T47D (cell line): ENCODE data around the gene NPPC.
A peak's percentile ranks its signal among the peaks of the same experiment; 100 is the strongest.
"Not testable (repeated sequence)": the region's sequence is repeated elsewhere in the genome, so short reads cannot be mapped to it uniquely, and the experiment has no call there.

Experiments used
- DNase-seq, 2 experiments: peaks; one replicate each; pipeline versions ENCODE4 v3.0.0 to v3.0.0-alpha.2; 2011 to 2012; ENCODE audit warnings: low read depth in 1 of 2, low spot score in 1 of 2
- JUND ChIP-seq: IDR thresholded peaks from 2 replicates; pipeline ENCODE4 v1.6.1; 2012; ENCODE audit warnings: low read depth
- in situ Hi-C: cut with HindIII; loops from 2 replicates; pipeline ENCODE4 v1.10.0; 2016; ENCODE audit warnings: low sequenced_read_pairs, low pct_unique_long_range_greater_than_20kb

NPPC gene

DNA sequence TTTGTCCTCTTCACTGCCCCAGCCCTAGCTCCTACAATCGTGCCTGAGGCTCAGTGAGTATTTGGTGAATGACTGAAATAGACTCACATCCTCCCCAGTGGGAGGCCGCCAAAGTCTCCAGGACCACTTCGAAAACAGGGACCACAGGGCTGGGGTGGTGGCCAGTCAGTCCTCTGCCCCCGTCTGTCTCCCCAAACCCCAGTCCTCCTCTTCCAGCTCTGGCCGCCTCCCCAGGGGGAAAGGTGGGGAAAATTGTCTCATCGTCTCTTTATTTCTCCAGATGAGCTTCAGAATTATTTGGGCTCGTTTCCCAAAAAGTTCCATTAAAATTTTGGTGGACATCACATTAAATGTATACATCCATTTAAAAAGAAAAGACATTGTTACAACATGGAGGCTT is 43.5 kb downstream of the NPPC start:
- in situ Hi-C loops = no loop called here
- DNase-seq = no peak
- TF ChIP-seq JUND = no peak

DNA sequence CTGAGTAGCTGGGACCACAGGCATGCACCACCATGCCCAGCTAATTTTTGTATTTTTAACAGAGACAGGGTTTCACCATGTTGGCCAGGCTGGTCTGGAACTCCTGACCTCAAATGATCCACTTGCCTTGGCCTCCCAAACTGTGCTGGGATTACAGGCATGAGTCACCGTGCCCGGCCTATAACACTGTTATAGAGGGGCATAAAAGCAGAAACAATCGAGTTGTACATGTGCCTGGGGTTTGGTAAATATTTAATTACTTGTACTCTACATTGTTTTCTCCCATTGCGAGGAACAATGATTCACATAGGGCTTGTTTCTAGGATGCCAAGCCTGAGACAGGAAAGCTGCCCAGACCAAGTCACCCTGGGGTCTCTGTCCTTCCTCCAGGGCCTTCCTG is 45.8 kb downstream of the NPPC start:
- in situ Hi-C loops, DNase-seq: not testable (repeated sequence)

DNA sequence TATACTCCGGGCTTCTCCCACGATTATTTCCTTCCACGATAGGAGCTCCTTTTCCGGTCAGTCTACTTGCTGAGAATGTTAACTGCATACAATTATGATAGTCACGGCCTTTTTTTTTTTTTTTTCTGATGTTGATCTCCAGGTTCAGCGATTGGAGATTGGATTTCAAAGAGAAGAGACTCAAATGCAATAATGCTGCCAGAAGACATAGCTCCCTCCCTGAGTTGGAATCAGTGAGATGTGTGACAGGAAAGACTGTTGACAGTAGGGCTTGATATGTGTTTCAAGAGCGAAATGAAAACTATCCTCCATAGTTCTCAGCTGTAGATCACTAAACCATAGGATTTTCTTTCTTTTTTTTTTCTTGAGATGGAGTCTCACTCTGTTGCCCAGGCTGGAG is 47.0 kb downstream of the NPPC start:
- in situ Hi-C loops = no loop called here
- DNase-seq = no peak
- TF ChIP-seq JUND = no peak

DNA sequence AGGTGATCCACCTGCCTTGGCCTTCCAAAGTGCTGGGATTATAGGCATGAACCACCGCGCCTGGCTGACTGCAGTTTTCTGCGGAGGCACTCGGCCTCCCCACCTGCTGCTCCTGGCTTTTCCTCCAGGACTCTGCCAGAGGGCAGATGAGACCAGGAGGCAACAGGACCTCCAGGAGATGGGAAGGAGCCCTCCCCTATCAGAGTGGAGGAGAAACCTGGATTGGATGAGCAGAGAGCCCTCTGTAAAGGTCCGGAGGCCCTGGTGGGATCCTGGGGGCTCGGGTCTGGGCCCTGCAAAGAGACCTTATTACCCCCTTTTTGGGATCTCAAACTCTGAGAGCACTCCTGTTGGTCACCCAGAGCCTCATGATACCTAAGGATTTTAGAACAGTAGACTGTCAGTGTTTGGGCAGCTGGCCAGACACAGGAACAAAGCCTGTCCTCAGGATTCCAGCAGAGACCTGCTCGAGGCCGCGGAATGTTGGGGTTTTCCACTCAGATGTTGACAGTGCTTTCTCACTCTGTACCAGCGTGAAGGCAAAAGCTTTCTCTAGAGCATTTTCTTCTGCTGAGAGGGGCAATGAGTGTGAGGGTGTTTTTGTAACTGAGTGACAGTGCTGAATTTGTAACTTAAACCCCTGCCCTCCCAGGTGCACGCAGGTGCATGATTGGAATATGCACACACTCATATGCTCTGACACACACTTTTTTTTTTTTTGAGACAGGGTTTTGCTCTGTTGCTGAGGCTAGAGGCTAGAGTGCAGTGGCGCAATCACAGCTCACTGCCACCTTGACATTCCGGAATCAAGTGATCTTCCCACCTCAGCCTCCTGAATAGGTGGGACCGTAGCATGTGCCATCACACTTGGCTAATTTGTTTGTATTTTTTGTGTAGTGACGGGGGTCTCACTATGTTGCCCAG is 48.4 kb downstream of the NPPC start:
- no peak for TF ChIP-seq JUND
- peak; percentile 14 to 60 for DNase-seq
- in situ Hi-C loops = no loop called here

DNA sequence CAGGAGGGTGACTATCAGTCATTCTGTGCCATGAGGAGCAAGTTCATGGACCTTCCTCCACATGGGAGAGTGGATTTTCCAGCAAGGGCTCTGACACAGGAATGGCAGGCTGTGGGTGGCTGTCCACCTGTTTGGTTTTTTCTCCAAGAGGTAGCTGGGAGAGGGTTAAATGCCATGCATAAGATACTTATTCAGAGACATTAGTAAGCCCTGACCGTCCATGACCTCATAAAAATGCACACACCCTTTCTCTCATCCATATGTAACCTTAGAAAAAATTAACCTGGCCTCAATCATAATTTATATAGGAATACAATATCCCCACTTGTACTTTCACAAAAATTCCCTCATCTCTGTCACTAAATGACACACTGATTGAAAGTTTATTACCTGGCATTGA is 51.3 kb downstream of the NPPC start:
- no peak for TF ChIP-seq JUND
- in situ Hi-C loops = no loop called here
- DNase-seq = no peak
